Right lobe of liver (tissue), 6 donors: ENCODE results near the gene ZC3H12C. TPM values are rescaled to one million over a fixed set of nuclear protein-coding genes. Genes with fewer than 3 reads are reported as not detected.

Experiments used
- ATAC-seq, 4 donors: fragments of 200-7000 bp; cut with Tn5 transposase; one replicate each; pipeline ENCODE4 v1.9.1; 2020; ENCODE audit warnings: mild to moderate bottlenecking in 4 of 4, moderate library complexity in 4 of 4
- DNase-seq, 3 donors: peaks; one replicate each; pipeline ENCODE4 v3.0.0-alpha.2; 2020
- H3K27ac ChIP-seq, 3 donors: fragments of 200-600 bp; one replicate each; pipeline ENCODE4 v1.8.0; 2022
- H3K27me3 ChIP-seq, 2 donors: fragments of 200-600 bp; one replicate each; pipeline ENCODE4 v1.8.0; 2022
- H3K36me3 ChIP-seq, 4 donors: fragments of 200-600 bp; sonication (generic) in 1 of 4; one replicate each; pipeline versions ENCODE4 v1.5.1 to v1.8.0; 2017 to 2022; ENCODE audit warnings: control low read depth in 1 of 4
- H3K4me1 ChIP-seq, 4 donors: fragments of 200-600 bp; sonication (generic) in 1 of 4; one replicate each; pipeline versions ENCODE4 v1.5.1 to v1.8.0; 2017 to 2022; ENCODE audit warnings: control low read depth in 1 of 4
- H3K4me3 ChIP-seq, 3 donors: fragments of 200-600 bp; one replicate each; pipeline ENCODE4 v1.8.0; 2022
- H3K9me3 ChIP-seq, 4 donors: fragments of 200-600 bp; sonication (generic) in 1 of 4; one replicate each; pipeline versions ENCODE4 v1.5.1 to v1.8.0; 2017 to 2022; ENCODE audit warnings: control low read depth in 1 of 4
- CTCF ChIP-seq, 4 donors: fragments of 200-600 bp in 3 of 4; fragments of 450-650 bp in 1 of 4; IDR thresholded peaks; one replicate each; pipeline versions ENCODE4 v1.5.1 to v1.8.0; 2016 to 2022; ENCODE audit warnings: antibody characterized with exemption in 4 of 4, mild to moderate bottlenecking in 2 of 4
- POLR2A ChIP-seq: fragments of 450-650 bp; IDR thresholded peaks from one replicate; pipeline ENCODE4 v1.6.1; 2017; ENCODE audit warnings: antibody characterized with exemption, mild to moderate bottlenecking
- WGBS: methylation state at CpG from one replicate; pipeline ENCODE4 v1.1.6; 2018; ENCODE audit warnings: low coverage, low lambda C conversion rate; ENCODE audit not compliant: insufficient coverage; ENCODE audit errors: missing lambda C conversion rate; 5-methylcytosine and 5-hydroxymethylcytosine counted together
- intact Hi-C, 2 donors: fragments of 100-400 bp; cut with DNase I; formaldehyde crosslinking; loops; one replicate each; pipeline versions ENCODE4 v1.11.2 to v1.14.1; 2022
- total RNA-seq, 6 experiments: library from RNA; depleted of rRNA in 2 of 6; stranded (reverse); fragments of >200 nt in 2 of 6; fragmentation: NEBNext Ultra II Directional in 3 of 6; extraction: Animal tissue kit (Norgen Biotek cat#: 25700) in 3 of 6; gene quantifications; one replicate each; pipeline versions ENCODE4 v1.1.0 to v1.2.4, GENCODE V29; 2016 to 2023
- donor health status: DM: no; HTN: yes; CAD: no.
- donor health status: DM: no; HTN: no; CAD: no.
- donor health status: DM: no; HTN: no; CAD: no.
- donor health status: DM: no; HTN: yes; CAD: no.
- donor health status: DM: no; HTN: yes; CAD: no.

Gene ZC3H12C
- total RNA-seq, 6 experiments from 2014 or later, result 4.0 to 7.9 (median 4.8) TPM

DNA sequence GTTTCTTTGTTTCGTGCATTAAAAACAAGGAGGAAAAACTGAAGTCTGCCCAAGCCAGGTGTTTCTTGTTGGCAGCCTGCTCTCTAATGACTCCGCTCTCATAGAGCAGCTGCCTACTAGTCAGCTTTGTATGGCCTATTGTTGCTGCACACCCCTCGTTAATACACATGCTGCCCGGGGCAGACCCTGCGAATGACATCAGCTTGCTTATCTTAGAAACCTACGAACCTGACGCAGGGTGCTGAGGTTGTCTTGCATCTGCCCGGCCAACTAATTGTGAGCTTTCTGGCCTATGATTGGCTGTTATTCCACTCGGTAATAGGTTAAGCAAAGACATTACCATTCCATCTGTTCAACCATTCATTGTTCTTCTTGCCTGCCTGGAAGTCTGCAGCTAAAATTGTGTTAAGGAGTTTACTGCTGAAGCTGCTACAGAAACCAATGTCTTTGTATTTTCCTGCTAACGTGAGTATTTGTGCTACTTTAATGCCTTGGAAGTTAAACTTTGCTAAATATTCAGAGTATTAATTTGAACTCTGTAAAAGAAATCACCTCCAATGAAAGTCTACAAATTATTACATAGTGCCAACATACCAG, 37.5 kb downstream of the ZC3H12C start:
- intact Hi-C loops, result no loop called here
- WGBS, result 71% methylated on average over 6 of the region's 10 CpGs
- no peaks in the 10 kb centered on the region for H3K9me3 ChIP-seq

DNA sequence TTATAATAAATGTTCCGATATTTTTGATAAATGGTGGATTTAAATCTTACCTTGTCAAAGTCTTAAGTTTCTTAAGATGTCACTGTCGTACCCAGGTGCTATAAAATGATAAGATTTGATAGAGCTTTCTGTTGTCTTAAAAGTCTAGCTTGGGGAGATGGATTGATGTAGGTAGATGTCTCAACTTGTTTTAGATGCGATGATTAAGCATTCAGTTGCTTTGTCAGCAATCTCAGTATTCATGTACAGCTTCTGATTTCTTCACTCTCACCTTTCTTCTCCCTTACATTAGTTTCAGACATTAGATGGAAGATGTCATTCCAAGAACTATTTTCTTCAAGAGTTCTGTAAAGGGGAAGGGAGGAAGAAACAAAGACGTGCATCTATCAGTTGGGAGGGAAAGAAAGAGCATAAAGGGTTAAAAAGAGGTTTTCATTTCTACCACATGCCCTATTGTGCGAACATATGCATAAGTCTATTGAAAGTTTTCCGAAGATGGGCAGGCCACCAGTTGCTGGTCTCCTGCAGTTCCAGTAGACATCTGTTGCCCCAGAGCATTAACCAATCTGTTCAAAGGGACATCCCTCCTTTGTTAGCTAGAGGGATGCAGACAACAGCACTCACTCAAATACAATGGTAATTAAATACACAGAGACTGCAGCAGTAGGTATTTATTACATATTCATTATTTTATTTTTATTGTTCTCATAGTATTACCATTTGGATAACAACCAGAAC, 38.4 kb downstream of the ZC3H12C start:
- no peaks in the 10 kb centered on the region for H3K9me3 ChIP-seq
- H3K27ac ChIP-seq, result no peak overlapping the region
- H3K4me1 ChIP-seq, result peaks cover 0 to 11% (median 0%) of the 10 kb centered on the region in 4 donors
- TF ChIP-seq POLR2A (no peak), CTCF (IDR thresholded peaks at IDR 0.05) (no peak)
- no peaks in the 10 kb centered on the region for H3K27me3 ChIP-seq
- H3K4me3 ChIP-seq, result no peak overlapping the region
- no peak for DNase-seq
- 86% methylated on average over 6 of the region's 6 CpGs for WGBS
- ATAC-seq, result no peak
- no peaks in the 10 kb centered on the region for H3K36me3 ChIP-seq
- intact Hi-C loops, result no loop called here

More for the DNA sequence above, 37.5 kb downstream of the ZC3H12C start:
- ATAC-seq (no peak), DNase-seq (no peak)
- no peak for TF ChIP-seq CTCF (IDR thresholded peaks at IDR 0.05)
- TF ChIP-seq POLR2A, result no peak
- H3K27me3 ChIP-seq, result no peaks in the 10 kb centered on the region
- H3K36me3 ChIP-seq, result no peaks in the 10 kb centered on the region
- H3K27ac ChIP-seq, result no peak overlapping the region
- peaks cover 0 to 15% (median 0%) of the 10 kb centered on the region in 4 donors for H3K4me1 ChIP-seq
- no peak overlapping the region for H3K4me3 ChIP-seq

GRCh38 chr11:110133160-110133559, 40.0 kb downstream of the ZC3H12C start:
- H3K36me3 ChIP-seq, result no peaks in the 10 kb centered on the region
- H3K27me3 ChIP-seq, result no peaks in the 10 kb centered on the region
- TF ChIP-seq CTCF (IDR thresholded peaks at IDR 0.05), result no peak
- TF ChIP-seq POLR2A, result no peak
- H3K4me1 ChIP-seq, result peaks cover 0 to 11% (median 0%) of the 10 kb centered on the region in 4 donors
- ATAC-seq (peak in 2 of 4 donors; percentile 83 to 95), DNase-seq (no peak)
- intact Hi-C loops, result no loop called here
- H3K9me3 ChIP-seq, result no peaks in the 10 kb centered on the region
- peak overlapping the region in 1 of 3 donors; percentile 58 for H3K27ac ChIP-seq
- H3K4me3 ChIP-seq, result no peak overlapping the region
- WGBS, result 35% methylated on average over 2 of the region's 2 CpGs

GRCh38 chr11:110134110-110134509, 40.9 kb downstream of the ZC3H12C start:
- H3K4me1 ChIP-seq, result peaks cover 0 to 11% (median 0%) of the 10 kb centered on the region in 4 donors
- no peaks in the 10 kb centered on the region for H3K36me3 ChIP-seq
- intact Hi-C loops, result no loop called here
- WGBS, result 100% methylated on average over 3 of the region's 6 CpGs
- no peak for TF ChIP-seq CTCF (IDR thresholded peaks at IDR 0.05)
- TF ChIP-seq POLR2A, result no peak
- no peak overlapping the region for H3K4me3 ChIP-seq
- ATAC-seq (peak in 1 of 4 donors; percentile 16), DNase-seq (no peak)
- no peak overlapping the region for H3K27ac ChIP-seq
- no peaks in the 10 kb centered on the region for H3K9me3 ChIP-seq
- no peaks in the 10 kb centered on the region for H3K27me3 ChIP-seq
